ENCODE measurements around the gene SNAP47.

Gene SNAP47

DNA sequence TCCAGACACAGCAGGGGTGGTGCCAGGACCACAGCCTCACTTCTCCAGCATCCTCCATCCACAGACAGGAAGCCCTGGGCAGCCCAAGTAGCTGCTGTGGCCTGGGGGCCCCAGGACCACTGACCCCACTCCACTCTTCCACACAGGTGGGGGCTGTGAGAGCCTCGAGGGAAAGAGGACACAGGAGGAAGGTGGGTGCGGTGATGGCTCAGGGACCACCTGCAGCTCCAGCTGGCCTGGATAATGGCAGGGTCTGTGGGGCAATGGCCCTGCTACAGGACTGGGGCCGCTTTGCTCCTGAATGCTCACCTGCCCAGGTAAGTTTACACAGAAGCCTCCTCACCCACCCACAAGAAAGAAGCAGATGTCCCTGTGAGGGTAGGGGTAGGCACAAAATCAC is 61.9 kb downstream of the SNAP47 start:
- H3K27ac ChIP-seq (ENCODE audit: low read depth, low read length) = no peak overlapping the region
- TF ChIP-seq, protein P1, sequence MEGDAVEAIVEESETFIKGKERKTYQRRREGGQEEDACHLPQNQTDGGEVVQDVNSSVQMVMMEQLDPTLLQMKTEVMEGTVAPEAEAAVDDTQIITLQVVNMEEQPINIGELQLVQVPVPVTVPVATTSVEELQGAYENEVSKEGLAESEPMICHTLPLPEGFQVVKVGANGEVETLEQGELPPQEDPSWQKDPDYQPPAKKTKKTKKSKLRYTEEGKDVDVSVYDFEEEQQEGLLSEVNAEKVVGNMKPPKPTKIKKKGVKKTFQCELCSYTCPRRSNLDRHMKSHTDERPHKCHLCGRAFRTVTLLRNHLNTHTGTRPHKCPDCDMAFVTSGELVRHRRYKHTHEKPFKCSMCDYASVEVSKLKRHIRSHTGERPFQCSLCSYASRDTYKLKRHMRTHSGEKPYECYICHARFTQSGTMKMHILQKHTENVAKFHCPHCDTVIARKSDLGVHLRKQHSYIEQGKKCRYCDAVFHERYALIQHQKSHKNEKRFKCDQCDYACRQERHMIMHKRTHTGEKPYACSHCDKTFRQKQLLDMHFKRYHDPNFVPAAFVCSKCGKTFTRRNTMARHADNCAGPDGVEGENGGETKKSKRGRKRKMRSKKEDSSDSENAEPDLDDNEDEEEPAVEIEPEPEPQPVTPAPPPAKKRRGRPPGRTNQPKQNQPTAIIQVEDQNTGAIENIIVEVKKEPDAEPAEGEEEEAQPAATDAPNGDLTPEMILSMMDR (IDR thresholded peaks at IDR 0.05; ENCODE audit: insufficient read depth, low read length, poor library complexity, severe bottlenecking) = no peak
- TF ChIP-seq EZH2phosphoT487 (conservative IDR thresholded peaks at IDR 0.05; ENCODE audit: low read length) = no peak
- no peaks in the 10 kb centered on the region for H4K20me1 ChIP-seq (ENCODE audit: low read depth, low read length)
- H3K9me3 ChIP-seq (ENCODE audit: insufficient read depth, low read length) = no peaks in the 10 kb centered on the region
- H3K4me3 ChIP-seq (ENCODE audit: insufficient read depth, low read length, poor library complexity, severe bottlenecking) = no peak overlapping the region
- H3K9me2 ChIP-seq (replicated peaks; ENCODE audit: insufficient read depth, low read length) = no peaks in the 10 kb centered on the region
- H3K79me2 ChIP-seq (ENCODE audit: insufficient read depth, low read length) = no peaks in the 10 kb centered on the region
- no peaks in the 10 kb centered on the region for H3K36me3 ChIP-seq (ENCODE audit: low read length)
- no peaks in the 10 kb centered on the region for H3K27me3 ChIP-seq (ENCODE audit: low read length)
- H3F3A ChIP-seq (ENCODE audit: insufficient read depth) = no peaks in the 10 kb centered on the region
- H2AFZ ChIP-seq (ENCODE audit: low read depth, low read length, severe bottlenecking) = no peak overlapping the region
- no peak overlapping the region for H3K9ac ChIP-seq (ENCODE audit: low read length)
- H3K4me2 ChIP-seq (ENCODE audit: low read depth, low read length, poor library complexity, severe bottlenecking) = no peak overlapping the region

DNA sequence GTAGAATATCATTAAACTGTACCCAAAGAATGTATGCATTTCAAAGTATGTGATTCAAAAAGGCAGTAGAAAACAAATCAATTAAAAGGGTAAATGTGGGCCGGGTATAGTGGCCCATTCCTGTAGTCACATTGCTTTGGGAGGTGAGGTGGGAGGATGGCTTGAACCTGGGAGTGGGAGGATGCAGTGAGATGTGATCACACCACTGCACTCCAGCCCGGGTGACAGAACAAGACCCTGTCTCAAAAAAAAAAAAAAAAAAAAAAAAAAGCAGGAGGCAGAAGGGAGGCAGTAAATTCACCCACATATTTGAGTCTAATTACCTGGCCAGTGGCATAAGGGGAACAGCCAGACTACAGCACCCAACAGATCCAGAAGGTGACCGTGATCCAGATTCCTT is 62.4 kb downstream of the SNAP47 start:
- Histone ChIP-seq H3K4me3 (ENCODE audit: insufficient read depth, low read length, poor library complexity, severe bottlenecking) (no peak overlapping the region), H3K27ac (ENCODE audit: low read depth, low read length) (no peak overlapping the region), H3K36me3 (ENCODE audit: low read length) (no peaks in the 10 kb centered on the region), H3K4me2 (ENCODE audit: low read depth, low read length, poor library complexity, severe bottlenecking) (no peak overlapping the region), H3K79me2 (ENCODE audit: insufficient read depth, low read length) (no peaks in the 10 kb centered on the region), H3K9me3 (ENCODE audit: insufficient read depth, low read length) (no peaks in the 10 kb centered on the region), H3K9me2 (replicated peaks; ENCODE audit: insufficient read depth, low read length) (no peaks in the 10 kb centered on the region), H3K27me3 (ENCODE audit: low read length) (no peaks in the 10 kb centered on the region), H2AFZ (ENCODE audit: low read depth, low read length, severe bottlenecking) (no peak overlapping the region), H3K9ac (ENCODE audit: low read length) (no peak overlapping the region), H3F3A (ENCODE audit: insufficient read depth) (no peaks in the 10 kb centered on the region), H4K20me1 (ENCODE audit: low read depth, low read length) (no peaks in the 10 kb centered on the region)
- TF ChIP-seq, protein P1 (IDR thresholded peaks at IDR 0.05; ENCODE audit: insufficient read depth, low read length, poor library complexity, severe bottlenecking) = no peak
- no peak for TF ChIP-seq EZH2phosphoT487 (conservative IDR thresholded peaks at IDR 0.05; ENCODE audit: low read length)

DNA sequence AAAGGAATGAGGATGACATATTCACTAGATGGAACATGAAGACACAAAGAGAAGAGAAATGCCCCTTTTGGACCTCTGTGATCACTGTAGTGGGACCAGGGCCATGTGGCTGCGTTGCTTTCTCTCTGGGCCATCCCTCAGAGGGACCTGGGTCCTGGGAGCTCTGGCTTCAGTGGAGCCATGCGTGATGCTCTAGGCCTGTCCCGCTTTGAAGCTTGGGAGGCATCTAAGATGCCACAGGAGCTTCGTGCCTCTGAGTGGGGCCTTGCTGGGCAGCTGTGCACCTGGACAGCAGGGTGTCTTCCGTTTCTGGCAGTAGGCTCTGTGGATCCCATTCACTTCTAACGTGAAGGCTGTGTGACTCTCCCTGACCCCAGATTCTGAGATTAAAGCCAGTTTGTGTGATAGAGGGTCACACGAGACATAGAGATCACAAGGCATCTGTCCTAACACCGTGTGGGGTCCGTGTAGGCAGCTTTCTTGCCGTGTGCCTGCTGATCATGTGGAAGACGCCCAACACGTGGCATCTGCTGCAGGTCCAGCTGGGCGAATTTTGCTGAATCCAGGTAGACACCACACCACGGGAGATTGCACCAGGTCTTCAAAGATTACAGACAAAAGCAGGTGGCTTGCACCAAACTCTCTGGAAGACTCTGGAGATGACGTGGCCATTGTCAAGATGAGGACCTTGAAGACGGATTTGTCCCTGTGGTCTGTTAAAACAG is 63.0 kb downstream of the SNAP47 start:
- Histone ChIP-seq H3K4me3 (ENCODE audit: insufficient read depth, low read length, poor library complexity, severe bottlenecking) (no peak overlapping the region), H3F3A (ENCODE audit: insufficient read depth) (no peaks in the 10 kb centered on the region), H4K20me1 (ENCODE audit: low read depth, low read length) (no peaks in the 10 kb centered on the region), H3K79me2 (ENCODE audit: insufficient read depth, low read length) (no peaks in the 10 kb centered on the region), H3K9ac (ENCODE audit: low read length) (no peak overlapping the region), H2AFZ (ENCODE audit: low read depth, low read length, severe bottlenecking) (no peak overlapping the region), H3K27me3 (ENCODE audit: low read length) (no peaks in the 10 kb centered on the region), H3K27ac (ENCODE audit: low read depth, low read length) (no peak overlapping the region), H3K36me3 (ENCODE audit: low read length) (no peaks in the 10 kb centered on the region), H3K9me3 (ENCODE audit: insufficient read depth, low read length) (no peaks in the 10 kb centered on the region), H3K4me2 (ENCODE audit: low read depth, low read length, poor library complexity, severe bottlenecking) (no peak overlapping the region), H3K9me2 (replicated peaks; ENCODE audit: insufficient read depth, low read length) (no peaks in the 10 kb centered on the region)
- TF ChIP-seq, protein P1 (IDR thresholded peaks at IDR 0.05; ENCODE audit: insufficient read depth, low read length, poor library complexity, severe bottlenecking) = no peak
- TF ChIP-seq EZH2phosphoT487 (conservative IDR thresholded peaks at IDR 0.05; ENCODE audit: low read length) = no peak
